H9 (cell line): ENCODE measurements around the gene ZNF407. TPM values are rescaled to one million over a fixed set of nuclear protein-coding genes. Genes with fewer than 3 reads are reported as not detected.

Experiments used
- DNase-seq: peaks from one replicate; pipeline ENCODE4 v3.0.0-alpha.2; 2017
- H2AFZ ChIP-seq: one replicate; pipeline ENCODE4 v1.6.1; 2013; ENCODE audit warnings: mild to moderate bottlenecking, low read length, control low read depth, moderate library complexity
- H2AK5ac ChIP-seq: 2 replicates; pipeline ENCODE4 v1.6.1; 2013; ENCODE audit warnings: low read length, control low read depth, mixed read lengths; ENCODE audit not compliant: insufficient read length
- H2BK120ac ChIP-seq: one replicate; pipeline ENCODE4 v1.6.1; 2013; ENCODE audit warnings: low read depth, mild to moderate bottlenecking, low read length, control low read depth, inconsistent platforms; ENCODE audit not compliant: poor library complexity, severe bottlenecking
- H2BK12ac ChIP-seq: 2 replicates; pipeline ENCODE4 v1.6.1; 2013; ENCODE audit warnings: low read length, control low read depth, mixed read lengths, low read depth; ENCODE audit not compliant: insufficient read length
- H2BK15ac ChIP-seq: 2 replicates; pipeline ENCODE4 v1.6.1; 2013; ENCODE audit warnings: low read depth, low read length, control low read depth
- H2BK20ac ChIP-seq: one replicate; pipeline ENCODE4 v1.6.1; 2013; ENCODE audit warnings: low read depth, mild to moderate bottlenecking, low read length, control low read depth, inconsistent platforms; ENCODE audit not compliant: poor library complexity, severe bottlenecking
- H2BK5ac ChIP-seq: 2 replicates; pipeline ENCODE4 v1.6.1; 2013; ENCODE audit warnings: low read length, control low read depth, mixed read lengths; ENCODE audit not compliant: insufficient read length
- H3K14ac ChIP-seq: 2 replicates; pipeline ENCODE4 v1.6.1; 2013; ENCODE audit warnings: low read length, control low read depth; ENCODE audit not compliant: insufficient read depth
- H3K18ac ChIP-seq: 2 replicates; pipeline ENCODE4 v1.6.1; 2013; ENCODE audit warnings: low read depth, mild to moderate bottlenecking, mixed read lengths, low read length, control low read depth; ENCODE audit not compliant: insufficient read length
- H3K23ac ChIP-seq: 2 replicates; pipeline ENCODE4 v1.6.1; 2013; ENCODE audit warnings: low read length, control low read depth, mixed read lengths, low read depth; ENCODE audit not compliant: insufficient read length
- H3K23me2 ChIP-seq: 2 replicates; pipeline ENCODE4 v1.6.1; 2013; ENCODE audit warnings: low read depth, mild to moderate bottlenecking, mixed read lengths, low read length, control low read depth; ENCODE audit not compliant: insufficient read length, poor library complexity, severe bottlenecking
- H3K27ac ChIP-seq: 2 replicates; pipeline ENCODE4 v1.5.1; 2013; ENCODE audit warnings: low read length, control low read depth, mixed read lengths, low read depth; ENCODE audit not compliant: insufficient read length
- H3K27me3 ChIP-seq: 2 replicates; pipeline ENCODE4 v1.6.1; 2013; ENCODE audit warnings: low read length, control low read depth, inconsistent platforms; ENCODE audit not compliant: insufficient read depth
- H3K4ac ChIP-seq: 2 replicates; pipeline ENCODE4 v1.6.1; 2013; ENCODE audit warnings: low read depth, mild to moderate bottlenecking, control low read depth, inconsistent platforms, low read length, moderate library complexity
- H3K4me1 ChIP-seq: 2 replicates; pipeline ENCODE4 v1.6.1; 2013; ENCODE audit warnings: low read length, control low read depth, inconsistent platforms; ENCODE audit not compliant: insufficient read depth
- H3K4me2 ChIP-seq: 2 replicates; pipeline ENCODE4 v1.6.1; 2013; ENCODE audit warnings: low read length, control low read depth, mixed read lengths; ENCODE audit not compliant: insufficient read length, insufficient read depth
- H3K56ac ChIP-seq: 2 replicates; pipeline ENCODE4 v1.6.1; 2013; ENCODE audit warnings: low read depth, mild to moderate bottlenecking, mixed read lengths, low read length, control low read depth; ENCODE audit not compliant: insufficient read length
- H3K79me1 ChIP-seq: 2 replicates; pipeline ENCODE4 v1.6.1; 2013; ENCODE audit warnings: low read depth, mild to moderate bottlenecking, moderate library complexity, low read length, control low read depth, inconsistent platforms; ENCODE audit not compliant: insufficient read depth, poor library complexity, severe bottlenecking
- H3K79me2 ChIP-seq: 2 replicates; pipeline ENCODE4 v1.6.1; 2013; ENCODE audit warnings: low read length, control low read depth, inconsistent platforms; ENCODE audit not compliant: insufficient read depth
- H3K9ac ChIP-seq: 2 replicates; pipeline ENCODE4 v1.6.1; 2013; ENCODE audit warnings: low read length, control low read depth, mixed read lengths; ENCODE audit not compliant: insufficient read length; ENCODE audit errors: extremely low read depth
- H3K9me3 ChIP-seq: one replicate; pipeline ENCODE4 v1.6.1; 2013; ENCODE audit warnings: low read depth, low read length, inconsistent platforms; ENCODE audit not compliant: control insufficient read depth
- H3T11ph ChIP-seq: one replicate; pipeline ENCODE4 v1.6.1; 2013; ENCODE audit warnings: mild to moderate bottlenecking, low read length, control low read depth, inconsistent platforms
- H4K20me1 ChIP-seq: one replicate; pipeline ENCODE4 v1.6.1; 2013; ENCODE audit not compliant: control insufficient read depth, insufficient read length, insufficient read depth
- H4K5ac ChIP-seq: 2 replicates; pipeline ENCODE4 v1.6.1; 2013; ENCODE audit warnings: low read depth, mild to moderate bottlenecking, mixed read lengths, low read length, control low read depth; ENCODE audit not compliant: insufficient read length
- H4K8ac ChIP-seq: replicated peaks from 2 replicates; pipeline ENCODE4 v1.6.1; 2013; ENCODE audit warnings: low read length, control low read depth, mixed read lengths, low read depth; ENCODE audit not compliant: insufficient read length
- H4K91ac ChIP-seq: 2 replicates; pipeline ENCODE4 v1.6.1; 2013; ENCODE audit warnings: low read depth, mild to moderate bottlenecking, moderate library complexity, mixed read lengths, low read length, control low read depth; ENCODE audit not compliant: insufficient read length
- H3K27ac Mint-ChIP-seq, 3 experiments: 2 replicates in 2 of 3; 3 replicates in 1 of 3; pipeline ENCODE4 v1.8.0; 2020 to 2021; ENCODE audit warnings: mixed read lengths in 3 of 3, mild to moderate bottlenecking in 1 of 3, moderate library complexity in 1 of 3
- H3K27me3 Mint-ChIP-seq: 2 replicates; pipeline ENCODE4 v1.8.0; 2021; ENCODE audit warnings: low read depth, mild to moderate bottlenecking, moderate library complexity, mixed read lengths
- H3K36me3 Mint-ChIP-seq, 3 experiments: 2 replicates in 2 of 3; 3 replicates in 1 of 3; pipeline ENCODE4 v1.8.0; 2020 to 2021; ENCODE audit warnings: low read depth in 3 of 3, mixed read lengths in 3 of 3; ENCODE audit not compliant: insufficient read depth in 1 of 3
- H3K4me1 Mint-ChIP-seq, 2 experiments: 2 replicates each; pipeline ENCODE4 v1.8.0; 2020; ENCODE audit warnings: mixed read lengths in 2 of 2
- H3K4me3 Mint-ChIP-seq, 2 experiments: 2 replicates in 1 of 2; 3 replicates in 1 of 2; pipeline ENCODE4 v1.8.0; 2020 to 2021; ENCODE audit warnings: mild to moderate bottlenecking in 2 of 2, mixed read lengths in 2 of 2, moderate library complexity in 1 of 2
- H3K9me3 Mint-ChIP-seq, 2 experiments: 2 replicates in 1 of 2; 3 replicates in 1 of 2; pipeline ENCODE4 v1.8.0; 2020; ENCODE audit warnings: mild to moderate bottlenecking in 2 of 2, mixed read lengths in 2 of 2, moderate library complexity in 1 of 2
- CTCF ChIP-seq: fragments of 200-600 bp; sonication (generic); conservative IDR thresholded peaks from 3 replicates; pipeline ENCODE4 v1.8.0; 2021; ENCODE audit warnings: antibody characterized with exemption, mild to moderate bottlenecking
- WGBS: extraction: QIAGEN DNeasy Blood & Tissue Kit; methylation state at CpG from one replicate; pipeline ENCODE4 v1.1.7; 2013; ENCODE audit warnings: missing lambda C conversion rate, low lambda C conversion rate, mixed read lengths; ENCODE audit not compliant: insufficient read length; ENCODE audit errors: extremely low coverage; 5-methylcytosine and 5-hydroxymethylcytosine counted together
- total RNA-seq: library from RNA; stranded (reverse); gene quantifications from 2 replicates; pipeline ENCODE4 v1.2.1, GENCODE V29; 2021

Gene ZNF407
- total RNA-seq, 1 experiment from 2014 or later, result 8.7 TPM

- peak; percentile 44; the same call in 2 of the 3 replicates for TF ChIP-seq CTCF
- no peak overlapping the region for H4K91ac ChIP-seq
- H3K27ac Mint-ChIP-seq, result peak overlapping the region in 1 of 3 experiments; percentile 78; a peak in 1 of 7 replicates
- H3K79me2 ChIP-seq, result no peaks in the 10 kb centered on the region
- H3K27ac ChIP-seq, result no peak overlapping the region
- H2BK15ac ChIP-seq, result no peak overlapping the region
- peaks cover 2% of the 10 kb centered on the region; the same call in 1 of the 2 replicates for H3K4me1 ChIP-seq
- no peak overlapping the region for H4K8ac ChIP-seq
- no peak overlapping the region for H2BK5ac ChIP-seq
- H3K9me3 ChIP-seq, result no peaks in the 10 kb centered on the region
- no peak overlapping the region for H3T11ph ChIP-seq
- H2AFZ ChIP-seq, result no peak overlapping the region
- no peak overlapping the region for H2BK120ac ChIP-seq
- H2AK5ac ChIP-seq, result no peak overlapping the region
- DNase-seq, result peak; percentile 47
- H3K18ac ChIP-seq, result no peak overlapping the region
- H3K4me2 ChIP-seq, result peak overlapping the region; percentile 29
- no peak overlapping the region for H4K5ac ChIP-seq
- no peaks in the 10 kb centered on the region; a peak in 2 of 5 replicates for H3K9me3 Mint-ChIP-seq
- no peak overlapping the region for H3K56ac ChIP-seq
- no peak overlapping the region for H3K23ac ChIP-seq
- H4K20me1 ChIP-seq, result no peaks in the 10 kb centered on the region
- H3K79me1 ChIP-seq, result no peaks in the 10 kb centered on the region
- no CpG with 5 or more reads among the region's 8 CpGs for WGBS
- H3K36me3 Mint-ChIP-seq, result no peaks in the 10 kb centered on the region
- peaks cover 14 to 18% of the 10 kb centered on the region in 2 experiments for H3K4me1 Mint-ChIP-seq
- no peak overlapping the region for H2BK20ac ChIP-seq
- H2BK12ac ChIP-seq, result no peak overlapping the region
- no peak overlapping the region for H3K4ac ChIP-seq
- H3K27me3 Mint-ChIP-seq, result peaks cover 8% of the 10 kb centered on the region
- H3K27me3 ChIP-seq, result no peaks in the 10 kb centered on the region
- H3K9ac ChIP-seq, result no peak overlapping the region
- peak overlapping the region in 1 of 2 experiments; percentile 58; a peak in 2 of 5 replicates for H3K4me3 Mint-ChIP-seq
- no peak overlapping the region for H3K14ac ChIP-seq
- no peaks in the 10 kb centered on the region for H3K23me2 ChIP-seq
Measured at GRCh38 chr18:74579496-74580065, 18.1 kb upstream of the ZNF407 start.
